Measurements from ENCODE around the gene PPIF.

PPIF gene

GRCh38 chr10:79384773-79385391, 37.6 kb downstream of the PPIF start:
- in situ Hi-C loops (cut with MboI; ENCODE audit: low sequenced_read_pairs), result no loop called here

DNA sequence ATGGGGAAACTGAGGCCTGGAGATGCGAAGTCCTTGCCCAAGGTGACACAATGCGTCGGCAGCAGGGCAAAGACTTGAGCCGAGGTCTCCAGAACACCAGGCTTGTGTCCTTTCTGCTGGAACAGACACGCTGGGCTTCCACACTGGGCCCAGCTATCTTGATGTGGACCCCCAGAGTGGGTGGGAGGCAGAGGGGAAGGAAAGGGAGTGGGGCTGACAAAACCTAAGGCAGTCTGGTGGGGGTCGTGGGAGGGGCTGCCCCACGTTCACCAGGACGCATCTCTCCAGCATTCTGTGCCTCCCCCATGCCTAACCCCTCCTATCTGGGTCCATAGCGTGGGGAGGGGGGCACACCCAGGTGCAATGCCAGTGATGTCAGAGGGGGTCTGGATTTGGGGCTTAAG, 38.1 kb downstream of the PPIF start:
- in situ Hi-C loops (cut with MboI; ENCODE audit: low sequenced_read_pairs), result no loop called here

DNA sequence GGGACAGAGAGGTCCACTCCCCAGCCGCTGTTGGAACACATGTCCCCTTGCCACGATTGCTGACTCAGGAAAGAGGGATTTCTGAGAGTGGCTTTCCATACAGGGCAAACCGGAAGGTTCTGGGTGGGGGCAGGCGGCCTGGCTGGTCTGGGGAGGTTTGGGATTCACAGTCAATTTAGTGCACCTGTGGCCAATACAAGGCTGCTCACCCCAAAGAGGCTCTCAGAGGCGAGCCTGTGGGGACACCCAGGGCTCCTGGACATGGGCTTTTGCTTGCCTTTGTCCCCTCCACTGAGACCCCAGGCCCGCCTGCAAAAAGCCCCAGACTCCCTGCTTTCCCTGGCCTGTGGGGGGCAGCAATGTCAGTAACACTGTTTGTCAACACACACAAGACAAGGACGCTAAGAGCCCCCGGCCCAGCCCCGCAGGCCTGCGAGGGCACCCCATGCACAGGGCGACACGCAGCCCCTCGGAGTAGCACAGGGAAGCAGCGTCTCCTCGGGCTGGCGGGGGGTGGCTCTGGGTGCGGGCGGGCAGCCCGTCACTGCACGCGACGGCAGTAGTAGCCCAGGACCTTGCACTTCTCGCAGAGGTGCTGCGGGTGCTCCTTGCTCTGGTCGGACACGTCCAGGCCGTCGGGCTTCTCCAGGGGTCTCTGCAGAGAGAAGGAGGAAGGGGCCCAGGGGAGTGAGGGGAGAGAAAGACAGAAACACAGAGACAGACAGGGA, 38.7 kb downstream of the PPIF start:
- in situ Hi-C loops (cut with MboI; ENCODE audit: low sequenced_read_pairs), result no loop called here

DNA sequence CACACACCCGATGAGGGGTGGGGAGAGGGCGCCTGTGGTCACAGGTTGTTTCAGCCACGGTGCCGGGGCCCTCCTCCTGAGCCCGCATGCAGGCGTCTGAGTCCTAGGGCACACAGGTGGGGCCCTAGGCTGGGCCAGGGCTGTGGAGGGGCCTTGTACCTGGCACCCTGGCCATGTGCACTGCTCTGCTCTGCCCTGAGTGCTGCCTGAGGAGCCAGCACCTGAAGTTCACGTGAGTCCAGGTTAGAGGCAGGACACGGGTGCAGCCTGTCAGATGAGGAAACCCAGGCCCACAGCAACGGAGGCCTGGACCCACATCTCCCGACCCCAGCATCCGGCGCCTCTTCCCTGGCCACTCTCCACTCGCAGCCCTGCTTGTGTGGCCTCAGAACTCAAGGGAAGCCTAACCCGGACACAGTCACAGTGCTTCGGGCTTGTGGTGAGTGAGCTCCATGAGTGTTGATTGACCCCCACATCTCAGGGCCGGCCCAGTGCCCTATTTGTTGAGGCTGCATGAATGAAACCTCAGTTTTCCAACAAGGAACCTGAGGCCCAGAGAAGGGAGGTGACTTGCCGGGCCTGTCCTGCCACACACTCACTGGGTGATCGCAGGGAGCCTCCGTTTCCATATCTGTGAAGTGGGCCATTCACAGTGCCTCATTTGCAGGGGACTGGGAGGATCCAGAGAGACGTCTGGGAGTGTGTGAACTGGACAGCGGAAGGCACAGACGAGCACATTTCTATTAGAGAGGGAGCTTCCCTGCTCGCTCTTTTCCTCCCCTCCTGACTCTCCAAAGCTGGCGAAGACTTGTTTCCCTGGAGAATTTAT, 39.6 kb downstream of the PPIF start:
- in situ Hi-C loops (cut with MboI; ENCODE audit: low sequenced_read_pairs), result no loop called here

- in situ Hi-C loops (cut with MboI; ENCODE audit: low sequenced_read_pairs), result no loop called here
Observed at GRCh38 chr10:79387466-79387973, 40.3 kb downstream of the PPIF start.

- in situ Hi-C loops (cut with MboI; ENCODE audit: low sequenced_read_pairs), result no loop called here
Observed at GRCh38 chr10:79387974-79388850, 40.9 kb downstream of the PPIF start.

DNA sequence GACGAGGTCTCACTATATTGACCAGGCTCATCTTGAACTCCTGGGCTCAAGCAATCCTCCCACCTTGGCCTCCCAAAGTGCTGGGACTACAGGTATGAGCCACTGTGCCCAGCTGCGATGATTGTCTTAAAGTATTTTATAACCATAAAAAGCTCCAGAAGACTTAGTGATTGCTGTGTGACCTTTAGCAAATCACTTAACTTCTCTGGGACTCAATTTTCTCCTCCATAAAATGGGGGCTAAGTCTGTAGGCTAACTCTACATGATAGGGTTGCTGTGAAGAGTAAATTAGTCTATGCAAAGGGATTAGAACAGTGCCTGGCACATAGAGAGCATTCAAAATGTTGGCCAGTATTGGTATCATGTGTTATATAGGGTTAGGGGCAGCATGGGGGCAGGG, 42.8 kb downstream of the PPIF start:
- in situ Hi-C loops (cut with MboI; ENCODE audit: low sequenced_read_pairs), result no loop called here

DNA sequence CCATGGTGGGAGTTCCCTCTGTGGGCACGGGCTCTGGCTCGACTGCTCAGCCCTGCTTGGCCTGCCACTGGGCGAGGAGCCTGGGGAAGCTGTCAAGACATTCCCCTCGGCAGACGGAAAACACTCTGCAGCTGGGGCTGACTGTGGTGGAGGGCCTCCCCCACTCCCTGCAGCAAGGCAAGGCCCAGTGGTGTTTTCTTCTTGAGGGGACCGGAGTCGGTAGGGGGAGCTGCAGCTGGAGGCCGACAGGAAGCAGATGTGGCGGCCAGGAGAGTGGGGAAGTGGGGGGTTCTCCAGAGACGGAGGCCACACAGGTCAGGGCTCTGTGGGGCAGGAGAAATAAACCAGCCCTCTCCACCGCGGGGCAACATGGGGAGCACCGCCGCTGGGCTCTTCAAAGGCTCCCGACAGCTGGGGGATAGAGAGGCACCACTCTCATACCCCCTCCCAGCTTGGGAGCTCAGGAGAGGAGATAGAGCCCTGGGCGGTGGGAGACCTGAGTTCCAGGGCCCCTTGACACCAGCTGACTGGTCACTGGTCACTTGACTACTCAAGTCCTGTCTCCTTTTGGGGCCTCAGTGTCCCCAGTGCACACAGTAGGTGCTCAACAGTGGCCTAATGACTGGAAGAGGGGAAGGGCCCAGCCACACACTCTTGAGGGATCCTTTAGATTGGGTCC, 43.4 kb downstream of the PPIF start:
- in situ Hi-C loops (cut with MboI; ENCODE audit: low sequenced_read_pairs), result no loop called here

DNA sequence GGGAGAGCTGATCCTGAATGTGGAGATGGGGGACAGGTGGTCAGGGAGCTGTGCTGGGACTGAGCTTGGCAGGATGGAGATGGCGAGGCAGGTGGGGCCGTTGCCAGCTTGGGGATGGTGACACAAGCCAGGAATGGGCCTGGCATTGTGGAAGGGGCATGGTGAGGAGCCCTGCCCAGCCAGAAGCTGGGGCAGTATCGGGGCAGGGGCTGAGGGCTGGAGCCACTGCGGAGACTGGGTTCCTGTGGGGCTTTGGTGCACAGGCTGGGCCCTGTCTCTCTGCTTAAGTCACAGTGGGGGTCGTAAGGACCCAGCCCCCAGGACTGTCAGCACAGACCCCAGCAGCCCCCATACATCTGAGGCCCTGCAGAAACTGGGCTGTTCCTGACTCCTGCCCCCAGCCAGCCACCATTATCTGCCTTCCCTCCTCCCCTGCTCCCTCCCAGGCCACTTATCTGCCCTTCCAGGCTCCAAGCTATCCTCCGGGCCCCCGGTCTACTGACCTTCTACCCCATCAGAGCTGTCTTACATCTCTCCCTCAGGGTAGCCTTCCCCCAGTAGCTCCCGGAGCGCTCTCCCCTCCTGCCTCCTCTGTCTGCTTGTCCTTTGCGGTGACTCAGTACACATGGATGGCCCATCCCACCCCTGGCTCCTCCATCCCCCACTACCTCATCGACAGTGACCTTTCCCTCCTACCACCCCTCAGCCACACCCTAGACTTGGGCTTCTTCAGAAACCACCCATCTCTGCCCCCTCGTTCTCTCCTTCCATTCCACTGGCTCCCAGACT, 44.2 kb downstream of the PPIF start:
- in situ Hi-C loops (cut with MboI; ENCODE audit: low sequenced_read_pairs), result no loop called here

GRCh38 chr10:79392020-79392398, 44.7 kb downstream of the PPIF start:
- in situ Hi-C loops (cut with MboI; ENCODE audit: low sequenced_read_pairs), result no loop called here

DNA sequence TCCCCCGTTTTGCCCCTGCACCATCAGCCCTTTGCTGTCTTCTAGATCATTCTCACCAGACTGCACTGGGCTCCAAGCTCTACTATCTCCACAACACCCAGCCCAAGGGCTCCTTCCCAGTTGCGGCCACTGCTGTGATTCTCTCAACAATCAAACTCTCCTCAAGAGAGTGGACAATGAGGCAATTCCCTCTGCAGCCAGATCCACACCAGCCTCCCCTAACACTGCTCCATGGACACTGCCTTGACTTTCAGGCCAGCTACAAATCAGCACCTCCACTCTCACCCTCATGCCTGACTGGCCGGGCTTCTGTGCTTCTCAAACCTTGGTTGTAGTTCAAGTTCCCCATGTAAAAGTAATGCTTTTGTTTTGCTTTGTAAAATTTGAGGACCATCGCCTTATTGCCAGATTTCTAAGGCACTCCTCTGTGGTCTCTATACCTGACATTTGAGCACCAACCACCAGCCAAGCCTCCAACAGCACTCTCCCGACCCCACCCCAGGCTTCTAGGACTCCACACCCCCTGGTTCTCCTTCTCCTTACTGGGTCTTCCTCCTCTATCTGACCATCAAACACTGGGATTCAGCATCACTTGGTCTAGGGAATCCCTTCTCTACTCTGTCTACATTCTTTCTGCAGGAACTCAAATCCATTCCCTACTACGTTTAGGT, 45.4 kb downstream of the PPIF start:
- in situ Hi-C loops (cut with MboI; ENCODE audit: low sequenced_read_pairs), result no loop called here

GRCh38 chr10:79393221-79393923, 46.1 kb downstream of the PPIF start:
- in situ Hi-C loops (cut with MboI; ENCODE audit: low sequenced_read_pairs), result no loop called here

DNA sequence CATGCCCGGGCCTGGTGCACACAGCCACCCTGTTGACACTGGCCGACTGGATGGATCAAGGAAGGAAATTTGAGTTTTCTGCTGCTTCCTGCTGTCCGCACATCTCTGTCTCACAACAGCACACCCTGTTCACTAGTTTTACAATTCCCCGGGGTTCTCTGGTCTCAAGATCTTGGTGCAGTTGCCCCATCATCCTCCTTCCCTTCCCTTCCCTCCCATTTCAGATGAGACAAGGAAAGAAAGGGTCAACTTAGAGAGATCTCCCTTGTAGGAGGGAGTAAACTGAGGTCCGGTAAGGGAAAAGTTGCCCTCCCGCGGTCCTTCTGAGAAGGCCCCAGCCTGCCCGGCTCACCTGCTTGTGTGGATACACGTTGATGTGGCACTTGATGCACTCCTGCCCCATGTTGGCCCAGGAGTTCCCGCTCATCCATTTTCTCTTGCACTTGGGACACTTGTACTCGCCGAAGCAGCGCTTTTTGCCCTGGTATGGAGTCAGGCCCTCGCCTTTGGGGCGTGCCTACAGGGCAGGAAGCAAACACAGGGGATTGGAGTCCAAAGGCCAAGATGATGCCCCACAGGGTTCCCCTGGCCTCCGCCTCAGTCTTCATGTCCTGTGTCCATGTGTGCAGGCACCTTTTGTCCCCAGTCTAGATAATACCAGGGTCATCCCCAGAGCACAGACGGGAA, 46.8 kb downstream of the PPIF start:
- in situ Hi-C loops (cut with MboI; ENCODE audit: low sequenced_read_pairs), result no loop called here

- in situ Hi-C loops (cut with MboI; ENCODE audit: low sequenced_read_pairs), result no loop called here
Observed at GRCh38 chr10:79394664-79395063, 47.4 kb downstream of the PPIF start.

- in situ Hi-C loops (cut with MboI; ENCODE audit: low sequenced_read_pairs), result no loop called here
Observed at GRCh38 chr10:79396520-79396919, 49.3 kb downstream of the PPIF start.

DNA sequence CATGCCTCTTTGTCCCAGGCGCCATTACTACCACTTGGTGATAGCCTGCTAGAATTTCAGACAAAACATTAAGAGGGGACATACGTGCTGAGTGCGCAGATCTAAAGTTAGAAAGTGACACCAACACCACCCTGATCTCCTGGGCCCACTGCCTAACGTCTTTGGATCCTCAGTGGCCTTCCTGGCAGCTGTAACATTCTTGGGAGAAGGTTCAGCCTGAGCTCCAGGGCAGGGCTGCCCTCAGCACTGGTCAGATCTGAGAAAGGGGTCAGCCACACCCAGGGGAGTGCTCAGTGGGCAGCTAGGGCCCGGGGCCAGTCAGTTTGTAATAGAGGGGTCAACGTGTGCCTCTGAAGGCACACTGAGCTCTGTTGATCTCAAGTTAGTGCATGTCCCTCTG, 49.8 kb downstream of the PPIF start:
- in situ Hi-C loops (cut with MboI; ENCODE audit: low sequenced_read_pairs), result no loop called here

DNA sequence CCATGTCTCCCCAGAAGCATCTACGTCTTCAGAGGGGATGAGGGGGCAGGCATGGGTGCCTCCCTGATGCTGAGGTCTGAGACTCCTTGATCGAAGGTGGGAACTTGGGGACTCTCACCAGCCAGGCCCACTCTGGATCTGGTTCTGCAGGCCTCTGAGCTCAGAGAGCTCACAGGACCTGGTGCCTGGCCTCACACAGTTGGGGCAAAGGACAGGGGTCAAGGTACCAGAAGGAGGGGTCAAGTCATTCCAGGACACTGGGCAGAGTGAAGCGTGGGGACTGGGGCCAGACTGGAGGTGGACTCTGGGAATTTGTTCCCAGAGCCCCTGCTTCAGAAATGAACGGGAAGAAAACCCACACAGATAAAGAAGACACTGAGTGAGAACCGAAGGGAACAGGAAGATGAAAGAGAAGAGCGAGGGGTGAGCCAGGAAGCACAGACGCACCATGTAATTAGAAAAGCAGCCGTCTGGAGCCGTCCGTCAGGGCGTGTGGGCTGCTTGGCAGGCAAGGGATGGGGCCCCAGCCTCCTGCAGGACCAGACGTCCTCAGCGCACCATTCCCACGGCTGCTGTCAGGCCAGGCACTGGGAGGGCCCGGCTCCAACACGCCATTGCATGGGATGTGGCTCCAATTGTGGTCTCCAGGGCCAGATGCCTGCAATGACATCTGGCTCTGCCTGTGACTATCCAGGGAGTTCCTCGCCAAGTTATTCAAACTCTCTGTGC, 50.5 kb downstream of the PPIF start:
- in situ Hi-C loops (cut with MboI; ENCODE audit: low sequenced_read_pairs), result no loop called here

Measured in HL-60/S4 treated with phorbol 12-myristate 13-acetate at 8.2 ng/mL for 4 days and 3 days (cell line).